ENCODE data around the gene UBQLNL.

DNA sequence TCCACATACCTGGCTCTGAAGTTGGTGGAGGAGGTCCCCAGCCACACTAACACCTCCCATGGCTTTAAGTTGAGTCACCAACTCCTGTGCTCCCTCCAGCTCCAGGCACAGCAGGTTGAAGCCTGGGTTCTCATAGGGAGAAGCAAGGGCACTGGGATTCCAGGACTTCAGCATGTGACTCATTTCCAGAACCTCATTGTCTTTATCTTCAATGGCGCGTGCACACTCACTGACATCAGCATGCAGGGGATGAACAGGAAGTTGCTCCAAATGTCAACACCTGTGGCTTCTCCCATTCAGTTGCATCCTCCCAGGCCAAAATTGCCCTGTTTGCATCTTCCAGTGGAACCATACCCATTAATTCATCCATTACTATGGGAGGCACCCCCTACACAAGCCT, 5.8 kb upstream of the UBQLNL start:
- TF ChIP-seq EZH2phosphoT487 (IDR thresholded peaks at IDR 0.05) (no peak), EZH2 (IDR thresholded peaks at IDR 0.05) (no peak)

Measured in neural progenitor cell (in vitro differentiated cells).